ENCODE data around the gene NEURL1B.
"Not testable (repeated sequence)": the region's sequence is repeated elsewhere in the genome, so short reads cannot be mapped to it uniquely, and the experiment has no call there.

The NEURL1B gene

GRCh38 chr5:172658961-172659501, 18.0 kb downstream of the NEURL1B start:
- no peak for DNase-seq

- no peak for DNase-seq
Observed at GRCh38 chr5:172659570-172659908, 18.5 kb downstream of the NEURL1B start.

- DNase-seq: no peak
Observed at GRCh38 chr5:172659909-172660628, 19.0 kb downstream of the NEURL1B start.

GRCh38 chr5:172660974-172661373, 19.9 kb downstream of the NEURL1B start:
- no peak for DNase-seq

- no peak for DNase-seq
Observed at GRCh38 chr5:172661526-172661925, 20.5 kb downstream of the NEURL1B start.

- DNase-seq: no peak
Observed at GRCh38 chr5:172662596-172662995, 21.5 kb downstream of the NEURL1B start.

- DNase-seq: no peak
Observed at GRCh38 chr5:172664018-172664417, 23.0 kb downstream of the NEURL1B start.

GRCh38 chr5:172664681-172665541, 23.8 kb downstream of the NEURL1B start:
- no peak for DNase-seq

- no peak for DNase-seq
Observed at GRCh38 chr5:172666251-172666650, 25.2 kb downstream of the NEURL1B start.

- no peak for DNase-seq
Observed at GRCh38 chr5:172667786-172668593, 26.9 kb downstream of the NEURL1B start.

GRCh38 chr5:172668594-172669071, 27.6 kb downstream of the NEURL1B start:
- DNase-seq: no peak

- no peak for DNase-seq
Observed at GRCh38 chr5:172669386-172670004, 28.4 kb downstream of the NEURL1B start.

- no peak for DNase-seq
Observed at GRCh38 chr5:172670005-172670402, 28.9 kb downstream of the NEURL1B start.

GRCh38 chr5:172670444-172670843, 29.4 kb downstream of the NEURL1B start:
- no peak for DNase-seq

- no peak for DNase-seq
Observed at GRCh38 chr5:172671091-172671490, 30.0 kb downstream of the NEURL1B start.

- no peak for DNase-seq
Observed at GRCh38 chr5:172672681-172673080, 31.6 kb downstream of the NEURL1B start.

GRCh38 chr5:172674155-172674554, 33.1 kb downstream of the NEURL1B start:
- DNase-seq: no peak

GRCh38 chr5:172676914-172677475, 35.9 kb downstream of the NEURL1B start:
- no peak for DNase-seq

- DNase-seq: not testable (repeated sequence)
Observed at GRCh38 chr5:172678362-172678874, 37.4 kb downstream of the NEURL1B start.

GRCh38 chr5:172678902-172679301, 37.8 kb downstream of the NEURL1B start:
- no peak for DNase-seq

GRCh38 chr5:172679628-172680212, 38.7 kb downstream of the NEURL1B start:
- no peak for DNase-seq
